Ovary (tissue), 10 donors: ENCODE data around the gene TCF12. TPM values are rescaled to one million over a fixed set of nuclear protein-coding genes. Genes with fewer than 3 reads are reported as not detected.

Experiments used
- DNase-seq, 5 donors: peaks; one replicate each; pipeline ENCODE4 v3.0.0-alpha.2; 2019 to 2020
- H3K27ac ChIP-seq, 2 donors: fragments of 200-600 bp; one replicate each; pipeline versions ENCODE4 v1.5.1 to v1.8.0; 2019 to 2022
- H3K27me3 ChIP-seq: fragments of 200-600 bp; one replicate; pipeline ENCODE4 v1.8.0; 2022
- H3K36me3 ChIP-seq: fragments of 200-600 bp; sonication (generic); one replicate; pipeline ENCODE4 v1.5.1; 2019
- H3K4me1 ChIP-seq: one replicate; pipeline ENCODE4 v1.8.1; 2013; ENCODE audit warnings: mild to moderate bottlenecking, moderate library complexity; ENCODE audit not compliant: insufficient read depth
- H3K4me3 ChIP-seq: fragments of 200-600 bp; sonication (generic); one replicate; pipeline ENCODE4 v1.5.1; 2017
- H3K9me3 ChIP-seq, 2 donors: fragments of 200-600 bp in 1 of 2; sonication (generic) in 1 of 2; one replicate each; pipeline versions ENCODE4 v1.5.1 to v1.8.1; 2013 to 2019; ENCODE audit warnings: mild to moderate bottlenecking in 1 of 2, moderate library complexity in 1 of 2
- EP300 ChIP-seq: sonication (generic); formaldehyde crosslinking; IDR thresholded peaks from one replicate; pipeline ENCODE4 v1.6.1; 2017; ENCODE audit warnings: antibody characterized with exemption
- POLR2A ChIP-seq: fragments of 450-650 bp; IDR thresholded peaks from one replicate; pipeline ENCODE4 v1.6.1; 2017; ENCODE audit warnings: antibody characterized with exemption, mild to moderate bottlenecking, moderate library complexity
- WGBS, 3 donors: extraction: QIAGEN DNeasy Blood & Tissue Kit in 1 of 3; methylation state at CpG; one replicate each; pipeline versions ENCODE4 v1.1.5 to v1.1.7; 2013 to 2017; 5-methylcytosine and 5-hydroxymethylcytosine counted together
- intact Hi-C, 4 donors: fragments of 100-400 bp; cut with DNase I; formaldehyde crosslinking; loops; one replicate each; pipeline versions ENCODE4 v1.11.0 to v1.15.1; 2022 to 2023
- long read RNA-seq, 3 donors: library from polyadenylated mRNA in 2 of 3; unstranded in 2 of 3; transcript quantifications; one replicate each; pipeline ENCODE4 v2.0.0 and lab custom pipeline, GENCODE V29; 2021 to 2026
- polyA plus RNA-seq, 2 donors: library from polyadenylated mRNA; stranded (reverse); fragments of 200-250 nt in 1 of 2; fragments of 350-450 nt in 1 of 2; fragmentation: Illumina TruSeq in 1 of 2; extraction: RNeasy Lipid Tissue Mini Kit (QIAGEN cat#74804) in 1 of 2; gene quantifications; one replicate each; pipeline ENCODE4 v1.2.3, GENCODE V29; 2013 to 2014
- total RNA-seq, 7 donors: library from RNA; depleted of rRNA in 2 of 7; stranded (reverse); fragments of >200 nt in 2 of 7; fragmentation: NEBNext Ultra II Directional in 3 of 7; extraction: Animal tissue kit (Norgen Biotek cat#: 25700) in 3 of 7; gene quantifications; one replicate each; pipeline versions ENCODE4 v1.1.0 to v1.2.4, GENCODE V29; 2016 to 2023
- TF ChIP-seq, protein P1 (sequence below), 3 donors: fragments of 450-650 bp in 2 of 3; fragments of 200-600 bp in 1 of 3; IDR thresholded peaks; one replicate each; pipeline versions ENCODE4 v1.5.1 to v1.8.0; 2016 to 2022; ENCODE audit warnings: antibody characterized with exemption in 3 of 3, mild to moderate bottlenecking in 1 of 3
- donor health status: DM: no; HTN: no; CAD: no; lungs with moderate emphysema.
- donor health status: DM: no; HTN: no; CAD: no.
- donor health status: Bipolar disorder and iron deficiency.
- donor health status: DM: yes; HTN: yes; CAD: no.
- donor health status: DM: no; HTN: no; CAD: no.
- donor health status: DM: yes; HTN: yes; CAD: no.

TCF12 gene
- total RNA-seq (100 to 1,000 TPM; 102 to 150 (median 126) TPM), polyA plus RNA-seq (10 to 100 TPM; 28.6 to 59.1 TPM)
- long read RNA-seq, donor 1, partial matches to known transcripts = 297 of 357 reads
- long read RNA-seq, donor 1, other reads (novel, unspliced or antisense) = 60 of 357 reads
- long read RNA-seq, donor 2, full-length matches to known transcripts = 5 of 10 reads
- long read RNA-seq, donor 2, partial matches to known transcripts = 5 of 10 reads
- long read RNA-seq, donor 2, other reads (novel, unspliced or antisense) = 0 of 10 reads
- long read RNA-seq, donor 3, full-length matches to known transcripts = 114 of 173 reads
- long read RNA-seq, donor 3, partial matches to known transcripts = 14 of 173 reads
- long read RNA-seq, donor 3, other reads (novel, unspliced or antisense) = 45 of 173 reads

DNA sequence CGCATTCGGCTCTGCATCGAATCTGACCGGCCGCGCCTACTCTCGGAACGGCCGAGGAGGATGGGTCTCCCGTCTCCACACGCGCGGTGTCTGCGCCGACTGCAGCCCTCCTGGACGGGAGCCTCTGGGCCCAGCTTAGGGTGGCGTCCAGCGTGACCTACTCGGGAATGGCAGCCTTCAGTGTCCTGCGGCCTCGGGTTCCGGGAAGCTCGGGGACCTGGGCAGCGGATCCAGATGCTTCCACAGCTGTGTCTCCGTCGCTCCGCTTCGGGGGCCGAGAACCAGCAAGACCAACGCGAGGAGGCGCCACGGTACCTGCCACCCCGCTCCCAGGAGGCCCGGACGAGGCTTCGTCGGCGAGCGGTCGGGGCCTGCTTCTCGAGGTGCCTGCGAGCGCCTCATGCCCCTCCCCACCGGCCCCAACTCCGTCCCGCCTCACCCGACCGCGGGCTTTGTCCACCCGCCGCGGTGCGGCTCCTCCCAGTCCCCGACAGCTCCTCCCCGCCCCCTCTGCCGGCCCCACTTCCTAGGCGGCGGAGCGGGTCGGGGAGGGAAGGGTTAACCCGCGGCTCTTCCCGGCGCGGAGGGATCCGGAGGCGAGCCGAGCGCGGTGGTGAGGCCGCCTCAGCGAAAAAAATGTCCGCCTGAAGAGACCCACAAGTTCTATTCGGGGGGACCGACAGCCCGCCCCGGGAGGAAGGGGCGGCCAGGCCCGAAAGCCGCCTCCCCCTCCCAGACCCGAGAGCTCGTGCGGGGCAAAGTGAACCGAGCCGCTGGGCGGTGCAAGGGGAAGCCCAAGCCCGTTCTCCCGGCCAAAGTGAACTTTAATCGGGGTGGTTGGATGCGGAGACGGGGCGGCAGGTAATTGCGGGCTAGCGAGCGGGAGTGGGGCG lies at the start of gene TCF12:
Gene TCF12, plus strand, starts transcription at position 599 of the 893 bp plus-strand sequence. CDS start 1,270 bp downstream, outside the sequence.
- no peaks in the 10 kb centered on the region for H3K36me3 ChIP-seq
- 0 to 1% (median 1%) methylated on average over 58 to 97 of the region's 97 CpGs for WGBS, 3 donors
- H3K4me3 ChIP-seq = peak within 1 kb of the TSS; percentile 96
- H3K9me3 ChIP-seq = no peaks in the 10 kb centered on the region
- H3K27ac ChIP-seq = peak within 1 kb of the TSS; percentile 95 to 97
- TF ChIP-seq, protein P1, sequence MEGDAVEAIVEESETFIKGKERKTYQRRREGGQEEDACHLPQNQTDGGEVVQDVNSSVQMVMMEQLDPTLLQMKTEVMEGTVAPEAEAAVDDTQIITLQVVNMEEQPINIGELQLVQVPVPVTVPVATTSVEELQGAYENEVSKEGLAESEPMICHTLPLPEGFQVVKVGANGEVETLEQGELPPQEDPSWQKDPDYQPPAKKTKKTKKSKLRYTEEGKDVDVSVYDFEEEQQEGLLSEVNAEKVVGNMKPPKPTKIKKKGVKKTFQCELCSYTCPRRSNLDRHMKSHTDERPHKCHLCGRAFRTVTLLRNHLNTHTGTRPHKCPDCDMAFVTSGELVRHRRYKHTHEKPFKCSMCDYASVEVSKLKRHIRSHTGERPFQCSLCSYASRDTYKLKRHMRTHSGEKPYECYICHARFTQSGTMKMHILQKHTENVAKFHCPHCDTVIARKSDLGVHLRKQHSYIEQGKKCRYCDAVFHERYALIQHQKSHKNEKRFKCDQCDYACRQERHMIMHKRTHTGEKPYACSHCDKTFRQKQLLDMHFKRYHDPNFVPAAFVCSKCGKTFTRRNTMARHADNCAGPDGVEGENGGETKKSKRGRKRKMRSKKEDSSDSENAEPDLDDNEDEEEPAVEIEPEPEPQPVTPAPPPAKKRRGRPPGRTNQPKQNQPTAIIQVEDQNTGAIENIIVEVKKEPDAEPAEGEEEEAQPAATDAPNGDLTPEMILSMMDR (IDR thresholded peaks at IDR 0.05) = peak in 1 of 3 donors; percentile 28
- peak; percentile 68 for TF ChIP-seq POLR2A
- no peak for TF ChIP-seq EP300
- no peaks in the 10 kb centered on the region for H3K27me3 ChIP-seq
- intact Hi-C loops = loop anchor here in 3 of 4 donors (1.0 to 10.0 kb wide), 5 partner anchors 31 to 423 kb away; no protein-coding TSS in a partner anchor
- H3K4me1 ChIP-seq = peaks cover 4% of the 10 kb centered on the region
- DNase-seq = peak; percentile 95 to 97 (median 96)

DNA sequence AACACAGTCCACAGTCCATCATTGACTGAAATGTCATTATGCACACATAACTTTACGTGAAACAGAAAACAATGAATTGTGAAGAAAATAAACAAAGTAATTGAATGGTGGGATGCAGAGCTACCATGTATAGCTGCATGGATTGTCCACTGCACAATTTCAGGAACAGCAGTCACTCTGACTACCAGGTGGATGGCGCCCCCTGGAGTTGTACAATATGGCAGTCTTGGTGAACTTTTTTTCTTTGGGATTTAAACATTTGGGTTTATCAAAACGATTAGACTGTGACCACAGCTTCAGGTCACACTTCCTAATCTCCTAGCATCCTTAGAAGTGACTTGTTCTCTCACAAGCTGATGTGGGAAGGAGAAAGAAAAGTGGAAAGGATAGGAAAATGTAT lies 48.9 kb upstream of the TCF12 start:
- WGBS, 3 donors = 71 to 72% (median 71%) methylated on average over 3 of the region's 3 CpGs
- intact Hi-C loops = no loop called here

DNA sequence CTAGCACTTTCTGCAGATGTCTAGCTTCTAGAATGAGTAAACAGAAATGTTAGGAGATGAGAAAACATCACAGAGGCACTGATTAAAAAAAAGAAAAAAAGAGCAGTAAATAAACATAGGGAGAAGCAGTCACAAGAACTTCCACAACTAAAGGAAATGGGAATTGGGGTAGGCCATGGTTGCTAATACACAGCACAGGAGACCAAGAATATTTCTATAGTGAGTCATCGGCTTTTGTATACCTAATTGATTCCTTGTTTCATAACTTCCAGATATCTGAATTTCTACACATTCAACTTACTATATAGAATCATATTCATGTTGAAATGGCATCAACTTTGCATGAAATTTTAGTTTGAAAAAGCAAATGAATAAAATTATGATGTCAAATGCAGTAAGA lies 47.3 kb upstream of the TCF12 start:
- intact Hi-C loops = loop anchor here in 2 of 4 donors (5.0 to 10.0 kb wide), 2 partner anchors 369 to 386 kb away; no protein-coding TSS in a partner anchor
- no peak for TF ChIP-seq POLR2A
- TF ChIP-seq EP300 = no peak
- TF ChIP-seq, protein P1 (IDR thresholded peaks at IDR 0.05) = no peak

More for the DNA sequence above, 48.9 kb upstream of the TCF12 start:
- Histone ChIP-seq H3K4me3 (no peak overlapping the region), H3K9me3 (no peaks in the 10 kb centered on the region), H3K27me3 (no peaks in the 10 kb centered on the region), H3K36me3 (no peaks in the 10 kb centered on the region), H3K27ac (no peak overlapping the region), H3K4me1 (peaks cover 3% of the 10 kb centered on the region)
- peak in 1 of 5 donors; percentile 49 for DNase-seq
- TF ChIP-seq, protein P1 (IDR thresholded peaks at IDR 0.05) = peak in 2 of 3 donors; percentile 18 to 26
- TF ChIP-seq POLR2A = no peak

DNA sequence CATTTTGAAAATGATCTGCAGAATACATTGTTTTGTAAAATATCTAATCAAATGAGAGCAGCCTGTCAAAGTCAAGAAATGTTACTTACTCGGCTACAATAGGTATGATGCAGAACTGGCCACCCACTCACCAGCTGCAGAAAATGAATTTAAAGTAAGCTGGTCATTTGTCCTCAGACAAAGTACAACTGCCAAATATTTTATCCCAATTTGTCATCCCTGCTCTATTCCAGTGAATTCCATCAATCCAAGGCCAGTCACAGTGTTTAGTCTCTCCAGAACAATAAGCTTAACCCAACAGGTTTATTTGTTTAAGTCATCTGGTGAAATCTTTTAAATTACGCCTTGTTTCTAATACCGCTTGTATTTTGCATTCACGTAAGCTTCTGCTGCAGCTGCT lies 46.6 kb upstream of the TCF12 start:
- WGBS, 3 donors = 26 to 46% (median 43%) methylated on average over 4 of the region's 4 CpGs
- Histone ChIP-seq H3K9me3 (no peaks in the 10 kb centered on the region), H3K4me3 (no peak overlapping the region), H3K27me3 (no peaks in the 10 kb centered on the region), H3K4me1 (peaks cover 1% of the 10 kb centered on the region), H3K36me3 (no peaks in the 10 kb centered on the region), H3K27ac (no peak overlapping the region)
- intact Hi-C loops = loop anchor here in 2 of 4 donors (5.0 to 10.0 kb wide), 2 partner anchors 370 to 387 kb away; no protein-coding TSS in a partner anchor
- no peak for DNase-seq
- TF ChIP-seq EP300 (no peak), POLR2A (no peak)
- TF ChIP-seq, protein P1 (IDR thresholded peaks at IDR 0.05) = no peak

More for the DNA sequence above, 47.3 kb upstream of the TCF12 start:
- no peak overlapping the region for H3K4me3 ChIP-seq
- no peaks in the 10 kb centered on the region for H3K9me3 ChIP-seq
- no peaks in the 10 kb centered on the region for H3K27me3 ChIP-seq
- H3K36me3 ChIP-seq = no peaks in the 10 kb centered on the region
- H3K27ac ChIP-seq = no peak overlapping the region
- DNase-seq = no peak
- WGBS, 3 donors = 68 to 77% (median 76%) methylated on average over 1 of the region's 1 CpG
- H3K4me1 ChIP-seq = peaks cover 3% of the 10 kb centered on the region
